GM10266 (cell line): ENCODE measurements around the gene DISP3.
A peak's percentile ranks its signal among the peaks of the same experiment; 100 is the strongest.

Source experiments
- DNase-seq: peaks from one replicate; pipeline ENCODE4 v3.0.0; 2012; ENCODE audit errors: extremely low spot score
- CTCF ChIP-seq: IDR thresholded peaks from 2 replicates; pipeline ENCODE4 v1.5.1; 2012; ENCODE audit warnings: mild to moderate bottlenecking, low read depth; ENCODE audit not compliant: control insufficient read depth, insufficient read depth; ENCODE audit errors: missing control alignments

The DISP3 gene

GRCh38 chr1:11478571-11479374, at the start of gene DISP3:
Gene DISP3, plus strand, starts transcription at chr1:11479155. Its CDS starts 21,838 bp downstream, at chr1:11500993.
- TF ChIP-seq CTCF: peak; percentile 65
- peak; percentile 95 for DNase-seq

GRCh38 chr1:11429226-11429625, 49.7 kb upstream of the DISP3 start:
- no peak for DNase-seq
- no peak for TF ChIP-seq CTCF

GRCh38 chr1:11429935-11430334, 49.0 kb upstream of the DISP3 start:
- no peak for TF ChIP-seq CTCF
- no peak for DNase-seq

- TF ChIP-seq CTCF: no peak
These were observed 46.9 kb upstream of the DISP3 start for GRCh38 chr1:11431941-11432507.

GRCh38 chr1:11432526-11432925, 46.4 kb upstream of the DISP3 start:
- no peak for TF ChIP-seq CTCF
- no peak for DNase-seq

More at GRCh38 chr1:11431941-11432507, 46.9 kb upstream of the DISP3 start:
- no peak for DNase-seq

GRCh38 chr1:11434501-11434900, 44.5 kb upstream of the DISP3 start:
- DNase-seq: no peak
- no peak for TF ChIP-seq CTCF

- no peak for TF ChIP-seq CTCF
- DNase-seq: no peak
These were observed 44.0 kb upstream of the DISP3 start for GRCh38 chr1:11434926-11435325.
